Uterus (tissue), 4 donors: ENCODE measurements around the gene ATP5PB. TPM values are rescaled to one million over a fixed set of nuclear protein-coding genes. Genes with fewer than 3 reads are reported as not detected.

Experiments used
- DNase-seq, 2 donors: peaks; one replicate each; pipeline ENCODE4 v3.0.0-alpha.2; 2019 to 2020
- H3K27ac ChIP-seq, 2 donors: fragments of 200-600 bp; sonication (generic); 1 replicate in 1 of 2; 2 replicates in 1 of 2; pipeline ENCODE4 v1.5.1; 2016 to 2018
- H3K27me3 ChIP-seq, 2 donors: fragments of 200-600 bp; sonication (generic); one replicate each; pipeline ENCODE4 v1.5.1; 2018 to 2019; ENCODE audit warnings: control low read depth in 1 of 2
- H3K36me3 ChIP-seq, 2 donors: fragments of 200-600 bp; sonication (generic); one replicate each; pipeline ENCODE4 v1.5.1; 2019; ENCODE audit warnings: control low read depth in 1 of 2
- H3K4me1 ChIP-seq, 2 donors: fragments of 200-600 bp; sonication (generic); one replicate each; pipeline ENCODE4 v1.5.1; 2018 to 2019; ENCODE audit warnings: control low read depth in 1 of 2
- H3K4me3 ChIP-seq, 2 donors: fragments of 200-600 bp; sonication (generic); 1 replicate in 1 of 2; 2 replicates in 1 of 2; pipeline ENCODE4 v1.5.1; 2018 to 2019; ENCODE audit warnings: mild to moderate bottlenecking in 1 of 2
- H3K9me3 ChIP-seq, 2 donors: fragments of 200-600 bp; sonication (generic); one replicate each; pipeline ENCODE4 v1.5.1; 2019; ENCODE audit warnings: control low read depth in 1 of 2
- POLR2A ChIP-seq, 2 donors: fragments of 450-650 bp; IDR thresholded peaks; one replicate each; pipeline ENCODE4 v1.6.1; 2016; ENCODE audit warnings: antibody characterized with exemption in 2 of 2, mild to moderate bottlenecking in 1 of 2, moderate library complexity in 1 of 2
- intact Hi-C: fragments of 100-400 bp; cut with DNase I; formaldehyde crosslinking; loops from one replicate; pipeline ENCODE4 v1.15.1; 2023; ENCODE audit warnings: low total_unique reads
- total RNA-seq, 4 donors: library from RNA; depleted of rRNA in 3 of 4; stranded (reverse); fragments of >200 nt in 3 of 4; gene quantifications; one replicate each; pipeline versions ENCODE4 v1.1.0 to v1.2.4, GENCODE V29; 2014 to 2023
- TF ChIP-seq, protein P1 (sequence below), 4 experiments: fragments of 200-600 bp in 2 of 4; fragments of 450-650 bp in 2 of 4; sonication (generic) in 2 of 4; IDR thresholded peaks; one replicate each; pipeline ENCODE4 v1.5.1; 2016 to 2019; ENCODE audit warnings: antibody characterized with exemption in 4 of 4, mild to moderate bottlenecking in 2 of 4, moderate library complexity in 1 of 4
- donor health status: DM: yes; HTN: yes; CAD: no.

The ATP5PB gene
- total RNA-seq, 4 donors from 2014 or later: 151 to 184 (median 161) TPM

DNA sequence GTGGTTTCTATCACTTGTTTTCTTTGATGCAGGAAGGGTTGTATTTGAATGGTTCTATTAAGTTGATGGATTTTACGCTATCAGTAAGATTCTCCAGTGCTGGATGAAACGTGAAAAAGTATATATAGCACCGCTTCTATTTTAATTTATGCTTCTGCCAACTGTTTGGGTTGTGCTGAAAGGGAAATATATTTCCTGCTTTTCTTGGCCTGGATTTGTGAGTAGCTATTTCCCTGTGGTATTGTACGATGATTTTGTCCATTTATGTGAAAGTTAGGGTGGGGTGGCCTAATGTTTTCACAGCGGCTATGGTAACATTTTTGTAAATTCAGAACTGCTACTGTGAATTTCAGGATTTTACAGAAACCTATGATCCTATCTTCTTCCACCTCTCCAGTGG lies 24.8 kb downstream of the ATP5PB start:
- Histone ChIP-seq H3K27ac (peak overlapping the region in 1 of 2 donors; percentile 44), H3K36me3 (no peaks in the 10 kb centered on the region), H3K4me1 (no peaks in the 10 kb centered on the region), H3K27me3 (no peaks in the 10 kb centered on the region), H3K9me3 (no peaks in the 10 kb centered on the region), H3K4me3 (no peak overlapping the region)
- intact Hi-C loops: no loop called here
- TF ChIP-seq, protein P1, sequence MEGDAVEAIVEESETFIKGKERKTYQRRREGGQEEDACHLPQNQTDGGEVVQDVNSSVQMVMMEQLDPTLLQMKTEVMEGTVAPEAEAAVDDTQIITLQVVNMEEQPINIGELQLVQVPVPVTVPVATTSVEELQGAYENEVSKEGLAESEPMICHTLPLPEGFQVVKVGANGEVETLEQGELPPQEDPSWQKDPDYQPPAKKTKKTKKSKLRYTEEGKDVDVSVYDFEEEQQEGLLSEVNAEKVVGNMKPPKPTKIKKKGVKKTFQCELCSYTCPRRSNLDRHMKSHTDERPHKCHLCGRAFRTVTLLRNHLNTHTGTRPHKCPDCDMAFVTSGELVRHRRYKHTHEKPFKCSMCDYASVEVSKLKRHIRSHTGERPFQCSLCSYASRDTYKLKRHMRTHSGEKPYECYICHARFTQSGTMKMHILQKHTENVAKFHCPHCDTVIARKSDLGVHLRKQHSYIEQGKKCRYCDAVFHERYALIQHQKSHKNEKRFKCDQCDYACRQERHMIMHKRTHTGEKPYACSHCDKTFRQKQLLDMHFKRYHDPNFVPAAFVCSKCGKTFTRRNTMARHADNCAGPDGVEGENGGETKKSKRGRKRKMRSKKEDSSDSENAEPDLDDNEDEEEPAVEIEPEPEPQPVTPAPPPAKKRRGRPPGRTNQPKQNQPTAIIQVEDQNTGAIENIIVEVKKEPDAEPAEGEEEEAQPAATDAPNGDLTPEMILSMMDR (IDR thresholded peaks at IDR 0.05): no peak
- no peak for TF ChIP-seq POLR2A (IDR thresholded peaks at IDR 0.05)
- no peak for DNase-seq

DNA sequence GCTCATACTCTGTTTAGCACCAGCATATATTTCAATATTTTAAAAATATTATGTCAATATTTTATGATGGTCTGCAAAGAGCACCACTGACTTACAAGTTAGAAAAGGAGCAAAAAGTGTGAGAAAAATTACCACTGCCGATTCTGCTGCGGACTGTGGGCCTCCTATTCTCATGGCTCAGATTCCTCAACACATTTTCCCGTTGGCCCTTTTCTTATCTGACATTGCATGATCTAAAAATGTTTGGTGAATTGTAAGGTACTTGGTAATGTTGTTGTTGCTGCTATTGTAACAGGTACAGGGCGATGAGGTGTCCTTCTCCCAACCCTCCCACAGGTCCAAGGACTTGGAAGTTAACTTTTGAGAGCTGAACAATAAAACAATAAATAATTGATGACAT lies 25.3 kb downstream of the ATP5PB start:
- Histone ChIP-seq H3K4me1 (no peaks in the 10 kb centered on the region), H3K36me3 (no peaks in the 10 kb centered on the region), H3K27ac (peak overlapping the region in 1 of 2 donors; percentile 44), H3K9me3 (no peaks in the 10 kb centered on the region), H3K4me3 (no peak overlapping the region), H3K27me3 (no peaks in the 10 kb centered on the region)
- intact Hi-C loops: no loop called here
- TF ChIP-seq, protein P1 (IDR thresholded peaks at IDR 0.05): no peak
- TF ChIP-seq POLR2A (IDR thresholded peaks at IDR 0.05): no peak
- DNase-seq: no peak

DNA sequence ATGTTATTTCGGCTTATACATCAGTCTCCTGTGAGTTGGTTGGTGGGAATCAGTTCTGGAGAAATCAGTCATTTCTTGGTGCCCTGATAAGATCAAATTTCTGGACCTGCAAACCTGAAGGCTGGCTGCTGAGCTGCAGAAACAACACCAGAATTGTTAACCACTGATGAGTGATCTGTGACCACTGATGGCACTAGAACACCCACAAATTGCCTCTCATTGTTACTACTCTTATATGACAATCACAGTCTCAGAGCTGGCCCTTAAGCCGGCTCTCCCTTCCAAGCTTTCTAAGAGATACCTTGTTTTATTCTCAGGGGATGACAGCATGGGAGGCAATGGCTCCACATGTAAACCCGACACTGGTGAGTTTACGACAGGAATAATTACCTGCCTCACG lies 26.4 kb downstream of the ATP5PB start:
- Histone ChIP-seq H3K36me3 (no peaks in the 10 kb centered on the region), H3K27ac (no peak overlapping the region), H3K9me3 (no peaks in the 10 kb centered on the region), H3K27me3 (no peaks in the 10 kb centered on the region), H3K4me3 (no peak overlapping the region), H3K4me1 (no peaks in the 10 kb centered on the region)
- DNase-seq: no peak
- intact Hi-C loops: no loop called here
- TF ChIP-seq, protein P1 (IDR thresholded peaks at IDR 0.05): no peak
- TF ChIP-seq POLR2A (IDR thresholded peaks at IDR 0.05): no peak

DNA sequence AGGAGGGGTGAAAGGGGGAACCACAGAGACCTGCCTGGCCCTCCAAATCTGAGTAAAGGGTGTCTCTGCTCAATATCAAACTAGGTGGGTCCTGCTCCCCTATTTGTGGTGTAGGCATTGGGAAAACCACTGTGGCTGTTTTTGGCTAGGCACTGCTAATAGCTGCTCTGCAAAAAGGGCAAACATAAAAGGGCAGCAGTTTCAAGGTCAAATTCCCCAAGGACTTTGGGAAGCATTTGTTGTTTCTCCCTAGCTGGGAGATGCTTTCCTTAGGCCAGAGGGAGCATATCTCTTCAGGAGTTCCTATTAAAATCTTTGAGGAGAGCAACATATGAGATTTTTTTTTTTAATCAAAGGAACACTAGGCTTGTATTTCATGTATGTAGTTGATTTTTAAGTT lies 26.9 kb downstream of the ATP5PB start:
- H3K36me3 ChIP-seq: no peaks in the 10 kb centered on the region
- no peaks in the 10 kb centered on the region for H3K9me3 ChIP-seq
- no peak overlapping the region for H3K27ac ChIP-seq
- DNase-seq: no peak
- H3K4me1 ChIP-seq: no peaks in the 10 kb centered on the region
- TF ChIP-seq POLR2A (IDR thresholded peaks at IDR 0.05): no peak
- TF ChIP-seq, protein P1 (IDR thresholded peaks at IDR 0.05): no peak
- H3K27me3 ChIP-seq: no peaks in the 10 kb centered on the region
- intact Hi-C loops: no loop called here
- H3K4me3 ChIP-seq: no peak overlapping the region

DNA sequence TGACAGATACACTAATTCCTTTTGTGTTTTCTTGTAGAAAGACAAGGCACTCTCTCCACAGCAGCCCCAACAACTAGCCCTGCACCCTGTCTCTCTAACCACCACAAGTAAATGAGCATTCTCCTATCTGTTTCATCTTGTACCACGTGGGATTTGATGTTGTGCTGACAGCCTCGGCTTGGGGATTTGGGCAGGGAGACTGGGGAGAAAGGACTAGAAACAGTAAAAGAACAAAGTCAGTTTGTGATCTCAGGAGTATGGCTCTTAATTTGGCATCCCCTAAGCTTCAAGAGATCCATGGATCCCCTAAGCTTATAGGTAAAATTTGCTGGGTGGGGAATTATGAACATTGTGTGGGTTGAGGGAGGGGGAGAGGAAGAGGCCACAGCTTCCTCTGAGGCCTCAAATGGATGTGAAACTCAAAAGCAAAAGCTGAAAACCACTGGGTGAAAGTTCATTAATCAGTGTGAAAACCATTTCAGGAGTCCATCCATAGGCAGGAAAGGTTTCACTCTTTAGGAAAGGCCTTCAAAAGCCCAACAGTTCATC lies 27.6 kb downstream of the ATP5PB start:
- no peak for TF ChIP-seq POLR2A (IDR thresholded peaks at IDR 0.05)
- TF ChIP-seq, protein P1 (IDR thresholded peaks at IDR 0.05): no peak
- no peak overlapping the region for H3K27ac ChIP-seq

More for the DNA sequence above, 27.6 kb downstream of the ATP5PB start:
- Histone ChIP-seq H3K4me3 (no peak overlapping the region), H3K27me3 (no peaks in the 10 kb centered on the region), H3K36me3 (no peaks in the 10 kb centered on the region), H3K4me1 (no peaks in the 10 kb centered on the region), H3K9me3 (no peaks in the 10 kb centered on the region)
- DNase-seq: no peak
- intact Hi-C loops: no loop called here
